Renal pelvis (tissue), 4 donors: ENCODE results near the gene SLC30A7. TPM values are rescaled to one million over a fixed set of nuclear protein-coding genes. Genes with fewer than 3 reads are reported as not detected.

Source experiments
- DNase-seq: peaks from one replicate; pipeline ENCODE4 v3.0.0-alpha.2; 2013
- polyA plus RNA-seq, 3 donors: library from polyadenylated mRNA; unstranded; fragments of 120-200 nt; gene quantifications; one replicate each; pipeline ENCODE4 v1.2.1, GENCODE V29; 2013; ENCODE audit not compliant: insufficient read length in 3 of 3

SLC30A7 gene
- polyA plus RNA-seq, 3 donors, result 13.4 to 20.9 (median 20.4) TPM

DNA sequence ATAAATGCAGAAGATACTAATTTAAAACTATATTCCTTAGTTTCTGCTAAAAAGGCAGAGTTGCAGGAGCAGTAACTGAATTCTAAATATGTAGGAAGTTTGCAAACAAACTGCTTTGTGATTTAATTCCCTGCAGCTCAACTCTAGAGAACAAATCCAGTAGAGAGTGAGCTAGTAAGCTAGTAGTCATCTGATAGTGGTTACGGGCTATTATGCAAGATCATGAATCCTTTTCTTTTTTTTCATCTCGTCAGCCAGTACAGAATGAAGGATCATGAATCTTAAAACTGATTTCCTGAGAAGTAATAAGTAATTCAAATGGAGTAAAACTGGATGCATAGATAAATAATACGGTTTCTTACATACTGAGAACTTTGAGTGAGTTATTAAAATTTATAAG, 126.4 kb downstream of the SLC30A7 start:
- DNase-seq, result no peak

DNA sequence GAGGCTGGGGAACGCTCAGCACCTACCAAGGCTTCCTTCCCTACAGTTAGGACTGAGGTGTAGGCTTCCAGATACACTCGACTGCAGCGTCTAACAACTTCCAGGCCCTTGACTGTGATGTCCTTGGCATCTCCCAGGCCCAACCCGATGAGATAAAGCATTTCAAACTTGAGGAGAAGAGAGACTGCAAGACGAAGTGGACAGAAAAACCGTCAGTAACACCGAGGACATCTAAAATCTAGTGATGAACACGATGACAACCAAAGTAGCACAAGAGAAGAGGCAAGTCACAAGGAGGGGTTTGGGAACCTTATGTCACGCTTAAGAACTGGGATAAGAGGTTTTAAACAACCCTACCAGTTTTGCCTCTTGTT, 129.4 kb downstream of the SLC30A7 start:
- no peak for DNase-seq

DNA sequence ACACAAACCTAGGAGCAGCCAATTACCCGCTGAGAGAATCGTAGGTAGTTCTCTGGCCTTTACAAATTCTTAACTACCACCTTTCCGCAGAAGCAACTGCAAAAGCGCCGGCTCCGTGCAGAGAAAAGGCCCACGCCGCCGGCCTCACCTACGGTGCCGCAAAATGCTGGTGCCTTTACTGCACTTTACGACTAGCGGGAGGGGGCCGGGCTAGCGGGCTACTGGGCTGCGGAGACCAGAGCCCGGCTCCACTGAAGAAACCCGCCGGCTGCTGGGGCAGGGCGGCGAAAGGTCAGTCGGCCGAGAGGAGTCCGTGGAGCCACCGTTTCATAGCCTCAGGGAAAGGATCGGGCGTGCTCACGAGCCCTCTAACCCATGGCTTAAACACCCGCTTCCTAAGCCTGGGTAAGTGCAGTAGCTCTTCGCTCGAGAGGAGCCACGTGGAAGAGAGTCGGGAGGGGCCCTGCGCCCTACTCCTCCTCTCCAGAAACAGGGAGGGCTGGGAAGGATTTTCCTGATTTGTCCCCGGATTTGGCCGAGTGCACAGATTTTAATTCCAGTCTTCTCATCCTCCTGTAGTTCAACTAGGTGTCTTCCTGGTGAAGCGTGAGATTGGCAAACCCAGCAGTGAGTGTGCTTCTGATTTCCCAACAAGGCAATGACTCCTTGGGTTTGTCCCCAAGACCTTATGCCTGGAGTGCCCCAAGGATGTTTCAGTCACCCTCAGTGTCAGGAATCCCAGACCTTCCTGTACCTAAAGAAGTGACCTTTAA, 130.0 kb downstream of the SLC30A7 start, which contains the start of gene DPH5:
TSS of gene DPH5 (minus strand) at position 128 of the 773 bp plus-strand sequence. CDS start 341 bp downstream, outside the sequence.
- DNase-seq, result peak; percentile 89

DNA sequence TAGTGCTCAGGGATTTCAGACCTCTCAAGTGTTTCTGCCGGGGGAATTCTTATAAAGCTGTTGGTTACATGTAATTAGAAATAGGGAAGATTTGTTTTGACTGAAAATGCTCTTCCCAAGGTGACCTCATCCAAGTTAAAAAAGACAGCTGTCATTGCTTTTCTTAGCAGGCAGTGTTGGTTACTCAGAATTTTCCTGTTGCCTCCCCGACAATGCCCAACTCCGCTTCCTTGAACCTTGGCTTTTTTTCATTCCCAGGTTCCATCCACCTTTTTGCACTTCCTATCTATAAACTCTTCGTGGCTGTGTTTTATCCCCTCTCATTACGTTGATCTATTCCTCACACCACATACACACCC, 130.5 kb downstream of the SLC30A7 start:
- DNase-seq, result no peak

DNA sequence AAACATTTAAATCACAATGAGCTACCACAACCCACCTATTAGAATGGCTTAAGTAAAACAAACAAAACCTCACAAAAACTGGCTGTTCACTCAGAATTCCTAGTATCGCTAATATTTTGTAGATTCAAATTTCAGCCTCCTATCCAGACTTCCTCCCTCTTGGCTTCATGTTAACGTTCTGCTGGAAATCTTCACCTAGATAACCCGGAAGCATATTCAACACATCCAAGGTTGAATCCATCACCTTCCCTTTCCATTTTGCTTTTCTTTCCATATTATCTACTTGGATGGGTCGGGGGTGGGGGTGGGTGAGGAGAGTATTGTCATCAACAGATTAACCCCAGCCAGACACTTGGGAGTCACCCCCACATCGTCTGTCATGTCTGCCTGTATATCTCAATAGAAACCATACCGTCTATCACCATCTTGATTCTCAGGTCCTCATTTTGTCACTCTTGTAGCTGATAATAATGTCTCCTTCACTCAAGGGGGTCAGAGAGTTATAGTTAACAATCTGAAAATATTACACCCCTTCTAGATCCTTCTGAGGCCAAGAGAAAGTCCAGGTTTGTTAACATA, 131.4 kb downstream of the SLC30A7 start:
- no peak for DNase-seq

DNA sequence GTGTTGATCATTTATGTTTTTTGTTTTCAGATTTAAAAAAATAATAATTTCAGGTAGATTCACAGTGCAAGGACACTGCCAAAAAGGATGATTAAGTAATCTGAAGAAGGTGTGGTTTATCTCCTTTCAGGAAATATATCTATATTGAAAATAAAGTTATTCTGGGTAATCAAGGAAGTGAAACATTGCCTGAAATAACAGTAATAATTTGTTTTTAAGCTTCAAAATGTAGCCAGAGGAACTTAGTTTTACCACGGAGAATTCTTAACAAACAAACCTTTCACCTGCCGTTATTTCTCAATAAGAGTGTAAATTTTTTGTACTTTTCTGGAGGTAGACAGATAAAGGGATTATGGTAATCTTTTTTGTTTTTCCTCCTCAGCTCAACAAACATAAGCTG, 132.6 kb downstream of the SLC30A7 start:
- DNase-seq, result no peak

DNA sequence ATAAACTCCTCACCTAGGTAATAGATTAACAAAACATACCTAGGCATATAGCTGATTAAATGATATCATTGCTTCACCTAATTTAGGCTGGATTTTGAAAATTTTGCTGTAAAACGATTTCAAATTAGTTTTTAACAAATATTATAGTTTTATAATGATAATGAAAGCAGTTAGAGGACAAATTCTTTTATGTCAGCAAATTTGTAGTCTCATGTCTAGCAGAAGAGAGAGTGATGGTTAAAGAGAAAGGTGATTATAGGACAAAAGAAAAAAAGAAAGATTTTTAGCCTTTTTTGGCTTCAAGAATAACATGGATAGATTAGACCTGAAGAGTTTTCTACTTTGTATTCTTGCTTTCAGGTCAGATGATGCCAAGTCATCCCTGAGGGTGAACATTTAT, 133.3 kb downstream of the SLC30A7 start:
- DNase-seq, result no peak

DNA sequence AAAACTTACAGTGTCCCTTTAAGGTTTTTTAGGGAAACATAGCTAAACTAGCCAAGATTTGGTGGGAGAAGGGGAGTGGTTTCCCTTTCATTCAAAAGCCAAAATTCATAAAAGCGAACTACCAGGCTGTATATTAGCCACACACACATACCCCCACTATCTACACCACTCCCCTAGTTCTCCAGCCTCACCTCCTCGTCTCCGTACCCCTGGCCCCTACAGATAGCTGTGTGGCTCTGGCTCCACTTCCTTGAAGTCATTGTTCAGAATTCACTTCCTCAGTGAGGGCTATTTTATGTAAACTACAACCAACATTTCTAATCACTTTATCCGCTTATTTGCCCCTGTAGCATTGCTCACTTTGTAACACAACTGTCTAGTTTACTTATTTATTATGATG, 135.0 kb downstream of the SLC30A7 start:
- no peak for DNase-seq

Other genes starting within 250 kb of the SLC30A7 start
- gene VCAM1, start 176.3 kb upstream of the SLC30A7 start, polyA plus RNA-seq, result 10 to 100 TPM; 29.0 to 31.4 (median 29.5) TPM
- 10 to 100 TPM; 54.0 to 64.3 (median 62.9) TPM for gene EXTL2, start 1.2 kb upstream of the SLC30A7 start, polyA plus RNA-seq
- 10 to 100 TPM; 53.4 to 62.9 (median 53.6) TPM for gene DPH5, start 129.7 kb downstream of the SLC30A7 start, polyA plus RNA-seq